ENCODE results near the gene MORN1.

The MORN1 gene

GRCh38 chr1:2276803-2277580 lies 114.4 kb downstream of the MORN1 start:
- H3K79me2 ChIP-seq (ENCODE audit: low read length): peaks cover 53% of the 10 kb centered on the region
- H3K9ac ChIP-seq (ENCODE audit: low read length): no peak overlapping the region

GRCh38 chr1:2275796-2276536 lies 115.4 kb downstream of the MORN1 start:
- H3K4me1 ChIP-seq (ENCODE audit: low read length): no peaks in the 10 kb centered on the region
- H3K27me3 ChIP-seq (ENCODE audit: low read depth, low read length): no peaks in the 10 kb centered on the region
- peaks cover 62% of the 10 kb centered on the region for H3K79me2 ChIP-seq (ENCODE audit: low read length)
- H3K9ac ChIP-seq (ENCODE audit: low read length): no peak overlapping the region
- no peaks in the 10 kb centered on the region for H3K9me3 ChIP-seq (ENCODE audit: insufficient read depth, low read length)
- TF ChIP-seq CTCF (IDR thresholded peaks at IDR 0.05; ENCODE audit: low read depth, low read length) (no peak), EZH2phosphoT487 (IDR thresholded peaks at IDR 0.05; ENCODE audit: low read depth) (no peak)
- peaks cover 44% of the 10 kb centered on the region for H4K20me1 ChIP-seq (ENCODE audit: insufficient read depth, low read length)
- no peak overlapping the region for H3K4me2 ChIP-seq (ENCODE audit: low read length)
- no peak overlapping the region for H2AFZ ChIP-seq (ENCODE audit: low read depth, low read length)
- no peak overlapping the region for H3K27ac ChIP-seq (ENCODE audit: low read length)
- H3K4me3 ChIP-seq (ENCODE audit: low read length): no peak overlapping the region
- peaks cover 5% of the 10 kb centered on the region for H3K36me3 ChIP-seq (replicated peaks; ENCODE audit: low read depth, low read length)

More at GRCh38 chr1:2276803-2277580, 114.4 kb downstream of the MORN1 start:
- no peaks in the 10 kb centered on the region for H3K27me3 ChIP-seq (ENCODE audit: low read depth, low read length)
- H3K27ac ChIP-seq (ENCODE audit: low read length): no peak overlapping the region
- no peak overlapping the region for H3K4me2 ChIP-seq (ENCODE audit: low read length)
- H3K9me3 ChIP-seq (ENCODE audit: insufficient read depth, low read length): no peaks in the 10 kb centered on the region
- H3K4me3 ChIP-seq (ENCODE audit: low read length): no peak overlapping the region
- H4K20me1 ChIP-seq (ENCODE audit: insufficient read depth, low read length): peaks cover 34% of the 10 kb centered on the region
- no peaks in the 10 kb centered on the region for H3K4me1 ChIP-seq (ENCODE audit: low read length)
- TF ChIP-seq CTCF (IDR thresholded peaks at IDR 0.05; ENCODE audit: low read depth, low read length) (no peak), EZH2phosphoT487 (IDR thresholded peaks at IDR 0.05; ENCODE audit: low read depth) (no peak)
- H3K36me3 ChIP-seq (replicated peaks; ENCODE audit: low read depth, low read length): peaks cover 5% of the 10 kb centered on the region
- H2AFZ ChIP-seq (ENCODE audit: low read depth, low read length): no peak overlapping the region

GRCh38 chr1:2274929-2275475 lies 116.4 kb downstream of the MORN1 start:
- no peak overlapping the region for H3K9ac ChIP-seq (ENCODE audit: low read length)
- peaks cover 5% of the 10 kb centered on the region for H3K36me3 ChIP-seq (replicated peaks; ENCODE audit: low read depth, low read length)
- H3K4me1 ChIP-seq (ENCODE audit: low read length): no peaks in the 10 kb centered on the region
- no peak overlapping the region for H2AFZ ChIP-seq (ENCODE audit: low read depth, low read length)
- H3K4me3 ChIP-seq (ENCODE audit: low read length): no peak overlapping the region
- no peaks in the 10 kb centered on the region for H3K27me3 ChIP-seq (ENCODE audit: low read depth, low read length)
- no peak overlapping the region for H3K27ac ChIP-seq (ENCODE audit: low read length)
- H3K4me2 ChIP-seq (ENCODE audit: low read length): no peak overlapping the region
- H4K20me1 ChIP-seq (ENCODE audit: insufficient read depth, low read length): peaks cover 51% of the 10 kb centered on the region
- H3K79me2 ChIP-seq (ENCODE audit: low read length): peaks cover 71% of the 10 kb centered on the region
- no peaks in the 10 kb centered on the region for H3K9me3 ChIP-seq (ENCODE audit: insufficient read depth, low read length)
- TF ChIP-seq CTCF (IDR thresholded peaks at IDR 0.05; ENCODE audit: low read depth, low read length) (no peak), EZH2phosphoT487 (IDR thresholded peaks at IDR 0.05; ENCODE audit: low read depth) (no peak)

All from OCI-LY3 (cell line).